ENCODE data around the gene KLF13. TPM values are rescaled to one million over a fixed set of nuclear protein-coding genes. Genes with fewer than 3 reads are reported as not detected.

KLF13 gene
- total RNA-seq, 1 donor from 2014 or later, result 62.3 TPM

DNA sequence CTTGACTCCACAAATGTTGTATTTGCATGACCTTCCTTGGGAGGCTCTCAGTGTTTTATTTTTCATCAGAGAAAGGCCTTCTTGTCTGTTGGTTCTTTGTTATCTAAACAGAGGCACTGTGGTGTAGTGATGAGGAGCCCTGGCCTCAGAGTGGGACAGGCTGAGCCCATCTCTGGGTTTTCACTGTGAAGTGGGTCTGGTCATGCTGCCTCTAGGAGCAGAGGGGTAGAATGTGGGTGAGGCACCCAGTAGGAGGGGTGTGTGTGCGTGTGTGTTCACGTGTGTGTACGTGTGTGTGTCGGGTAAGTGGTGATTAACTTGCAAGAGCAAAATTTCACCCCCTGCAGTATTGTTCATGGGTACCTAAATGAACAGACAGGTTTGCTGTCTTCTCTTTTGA is 14.4 kb downstream of the KLF13 start:
- Histone ChIP-seq H3K27ac (replicated peaks) (peak overlapping the region; percentile 100), H3K36me3 (no peaks in the 10 kb centered on the region), H3K4me1 (peaks cover 100% of the 10 kb centered on the region), H3K27me3 (ENCODE audit: low read depth) (no peaks in the 10 kb centered on the region), H3K4me3 (no peak overlapping the region), H3K9me3 (replicated peaks) (no peaks in the 10 kb centered on the region)
- no peak for TF ChIP-seq CTCF (IDR thresholded peaks at IDR 0.05; ENCODE audit: borderline replicate concordance)
- no peak for DNase-seq
- intact Hi-C loops (cut with micrococcal nuclease), result no loop called here

GRCh38 chr15:31341496-31342195 is 15.0 kb downstream of the KLF13 start:
- no peaks in the 10 kb centered on the region for H3K9me3 ChIP-seq (replicated peaks)
- no peak for TF ChIP-seq CTCF (IDR thresholded peaks at IDR 0.05; ENCODE audit: borderline replicate concordance)
- no peaks in the 10 kb centered on the region for H3K27me3 ChIP-seq (ENCODE audit: low read depth)
- peak overlapping the region; percentile 100 for H3K27ac ChIP-seq (replicated peaks)
- intact Hi-C loops (cut with micrococcal nuclease), result no loop called here
- DNase-seq, result no peak
- no peak overlapping the region for H3K4me3 ChIP-seq
- peaks cover 100% of the 10 kb centered on the region for H3K4me1 ChIP-seq
- H3K36me3 ChIP-seq, result no peaks in the 10 kb centered on the region

DNA sequence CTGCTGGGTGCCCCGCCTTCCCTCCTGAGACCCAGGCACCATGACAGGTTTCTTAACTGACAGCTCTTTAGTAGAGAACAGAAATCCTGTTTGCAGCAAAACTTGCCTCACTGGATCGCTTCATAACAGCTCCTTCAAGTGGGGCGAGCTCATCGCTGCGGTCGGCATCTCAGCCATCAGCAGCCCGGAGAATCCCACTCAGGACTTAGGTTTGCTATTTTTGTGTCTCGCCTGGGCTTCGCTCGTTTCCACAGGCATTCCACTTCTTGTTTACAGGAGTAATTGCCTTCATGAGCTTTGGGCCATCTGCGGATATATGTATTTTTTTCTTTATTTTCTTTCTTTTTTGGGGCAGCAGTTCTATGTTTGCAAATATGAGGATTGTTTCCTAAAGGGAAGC is 15.7 kb downstream of the KLF13 start:
- Histone ChIP-seq H3K36me3 (no peaks in the 10 kb centered on the region), H3K27me3 (ENCODE audit: low read depth) (no peaks in the 10 kb centered on the region), H3K4me3 (no peak overlapping the region), H3K27ac (replicated peaks) (peak overlapping the region; percentile 100), H3K9me3 (replicated peaks) (no peaks in the 10 kb centered on the region), H3K4me1 (peaks cover 100% of the 10 kb centered on the region)
- intact Hi-C loops (cut with micrococcal nuclease), result no loop called here
- no peak for DNase-seq
- TF ChIP-seq CTCF (IDR thresholded peaks at IDR 0.05; ENCODE audit: borderline replicate concordance), result no peak

DNA sequence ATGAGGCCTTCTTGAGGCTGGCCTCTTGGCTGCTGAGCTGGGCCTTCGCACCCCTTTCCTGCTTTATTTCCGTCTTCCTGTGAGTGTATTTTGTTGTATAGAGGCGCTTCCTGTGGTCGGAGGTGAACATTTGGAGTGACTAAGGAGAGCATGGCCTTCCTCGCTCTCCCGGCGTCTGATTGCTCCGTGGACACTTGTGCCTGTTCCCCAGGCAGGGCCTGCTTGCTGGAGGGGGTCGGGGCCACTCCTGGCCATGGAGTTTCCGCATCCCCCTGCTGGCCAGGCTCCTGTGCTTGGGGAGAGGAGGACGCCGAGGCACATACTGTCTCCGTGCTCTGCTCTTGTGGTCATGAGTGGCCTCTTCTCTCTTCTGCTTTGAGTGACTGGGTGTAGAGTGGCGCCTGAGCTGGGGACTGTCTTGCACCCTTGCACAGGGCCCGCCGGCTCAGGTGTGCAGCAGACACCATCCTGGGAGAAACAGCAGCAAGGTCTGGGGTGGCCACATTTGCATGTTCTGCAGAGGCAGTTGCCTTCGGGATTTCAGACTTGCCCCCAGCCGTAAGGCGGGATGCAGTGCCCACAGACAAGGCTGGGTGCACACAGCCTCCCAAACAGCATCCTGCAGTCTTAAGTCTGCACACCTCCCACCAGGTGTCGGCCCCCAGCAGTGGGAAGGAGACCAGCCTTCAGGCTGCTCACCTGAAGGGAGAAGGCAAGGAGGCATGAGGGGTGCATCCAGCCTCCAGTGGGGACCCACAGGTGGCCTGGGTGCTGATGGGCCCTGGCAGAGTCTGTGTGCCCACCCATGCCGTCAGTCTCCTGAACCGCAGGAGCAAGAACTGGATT is 16.4 kb downstream of the KLF13 start:
- H3K4me3 ChIP-seq, result peak overlapping the region; percentile 10
- intact Hi-C loops (cut with micrococcal nuclease), result no loop called here

GRCh38 chr15:31343831-31344230 is 17.2 kb downstream of the KLF13 start:
- H3K4me1 ChIP-seq, result peaks cover 100% of the 10 kb centered on the region
- no peak for DNase-seq
- no peaks in the 10 kb centered on the region for H3K9me3 ChIP-seq (replicated peaks)
- TF ChIP-seq CTCF (IDR thresholded peaks at IDR 0.05; ENCODE audit: borderline replicate concordance), result no peak
- H3K27me3 ChIP-seq (ENCODE audit: low read depth), result no peaks in the 10 kb centered on the region
- peaks cover 7% of the 10 kb centered on the region for H3K36me3 ChIP-seq
- intact Hi-C loops (cut with micrococcal nuclease), result no loop called here
- H3K4me3 ChIP-seq, result peak overlapping the region; percentile 49
- peak overlapping the region; percentile 100 for H3K27ac ChIP-seq (replicated peaks)

More for the DNA sequence above, 16.4 kb downstream of the KLF13 start:
- H3K27me3 ChIP-seq (ENCODE audit: low read depth), result no peaks in the 10 kb centered on the region
- peaks cover 1% of the 10 kb centered on the region for H3K36me3 ChIP-seq
- no peaks in the 10 kb centered on the region for H3K9me3 ChIP-seq (replicated peaks)
- no peak for DNase-seq
- H3K27ac ChIP-seq (replicated peaks), result peak overlapping the region; percentile 100
- TF ChIP-seq CTCF (IDR thresholded peaks at IDR 0.05; ENCODE audit: borderline replicate concordance), result no peak
- H3K4me1 ChIP-seq, result peaks cover 100% of the 10 kb centered on the region
